Mucosa of stomach (tissue), 1 donor: ENCODE data around the gene KCNA3.

Source experiments
- H3K27me3 ChIP-seq: one replicate; pipeline ENCODE4 v1.7.0; 2013; ENCODE audit warnings: mild to moderate bottlenecking, low read length; ENCODE audit not compliant: control insufficient read depth, insufficient read depth
- H3K36me3 ChIP-seq: one replicate; pipeline ENCODE4 v1.7.0; 2013; ENCODE audit warnings: low read length; ENCODE audit not compliant: control insufficient read depth, insufficient read depth
- H3K4me1 ChIP-seq: one replicate; pipeline ENCODE4 v1.7.0; 2013; ENCODE audit warnings: mild to moderate bottlenecking, low read length; ENCODE audit not compliant: control insufficient read depth, insufficient read depth
- H3K4me3 ChIP-seq: one replicate; pipeline ENCODE4 v1.7.0; 2013; ENCODE audit warnings: low read length
- H3K9ac ChIP-seq: one replicate; pipeline ENCODE4 v1.7.0; 2013; ENCODE audit warnings: mild to moderate bottlenecking, low read length, moderate library complexity
- H3K9me3 ChIP-seq: one replicate; pipeline ENCODE4 v1.7.0; 2013; ENCODE audit warnings: mild to moderate bottlenecking, low read length, moderate library complexity; ENCODE audit not compliant: control insufficient read depth
- donor health status: Pancreatic carcinoma.

KCNA3 gene

DNA sequence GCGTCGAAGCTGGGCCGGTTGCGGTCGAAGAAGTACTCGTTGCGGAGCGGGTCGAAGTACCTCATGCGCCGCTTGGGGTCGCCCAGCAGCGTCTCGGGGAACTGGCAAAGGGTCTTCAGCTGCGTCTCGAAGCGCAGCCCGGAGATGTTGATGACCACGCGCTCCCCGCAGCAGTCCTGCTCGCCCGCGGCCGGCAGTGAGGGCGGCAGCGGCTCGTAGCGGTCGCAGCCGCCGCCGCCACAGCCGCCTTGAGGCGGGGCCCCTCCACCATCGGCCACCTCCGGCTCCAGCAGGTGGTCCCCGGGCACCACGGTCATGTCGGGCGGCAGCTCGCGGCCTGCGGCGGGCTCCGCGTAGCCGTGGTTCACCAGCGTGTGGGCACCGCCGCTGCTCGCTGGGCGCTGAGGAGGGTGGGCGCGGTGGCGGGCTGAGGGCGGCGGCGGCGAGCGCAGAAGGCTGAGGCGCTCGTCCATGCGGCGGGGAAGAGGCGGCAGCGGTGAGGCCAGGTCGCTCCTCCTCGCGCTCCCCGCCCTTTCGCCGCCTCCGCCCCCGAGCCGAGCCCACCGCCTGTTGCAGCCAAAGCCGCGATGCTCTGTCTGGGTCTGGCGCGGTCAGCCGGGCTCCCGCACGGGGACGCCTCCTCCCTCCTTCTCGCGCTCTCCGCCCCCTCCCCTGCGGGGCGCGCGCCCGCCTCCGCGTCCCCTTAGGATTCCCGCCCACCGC is at the start of gene KCNA3:
TSS of gene KCNA3 (minus strand) at position 604 of the 723 bp plus-strand sequence. CDS start at position 473, 131 bp downstream.
- no peak within 1 kb of the TSS for H3K4me3 ChIP-seq
- no peak within 1 kb of the TSS for H3K9ac ChIP-seq
- no peaks in the 10 kb centered on the region for H3K9me3 ChIP-seq
- H3K4me1 ChIP-seq, result no peaks in the 10 kb centered on the region
- no peaks in the 10 kb centered on the region for H3K36me3 ChIP-seq
- H3K27me3 ChIP-seq, result peaks cover 55% of the 10 kb centered on the region

DNA sequence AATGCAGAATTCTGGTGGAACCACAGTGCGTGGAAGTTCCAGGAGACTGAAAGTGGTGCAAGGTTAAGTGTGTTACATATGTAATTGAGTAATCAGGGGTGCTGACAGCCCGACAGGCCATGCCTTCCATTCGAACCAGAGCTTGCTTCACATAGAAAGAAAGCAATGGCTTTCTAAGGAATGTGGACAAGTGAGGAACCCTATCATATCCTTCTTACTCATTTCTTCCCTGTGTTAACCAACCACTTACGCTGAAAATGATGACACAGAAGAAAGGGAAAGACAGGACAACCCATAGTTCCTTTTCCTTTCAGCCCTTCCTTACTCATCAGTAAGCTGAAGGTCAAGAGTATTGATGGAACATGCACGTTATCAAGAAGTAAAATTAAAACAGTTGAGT is 48.1 kb upstream of the KCNA3 start:
- H3K4me3 ChIP-seq, result no peak overlapping the region
- H3K4me1 ChIP-seq, result no peaks in the 10 kb centered on the region
- no peak overlapping the region for H3K9ac ChIP-seq
- no peaks in the 10 kb centered on the region for H3K36me3 ChIP-seq
- H3K27me3 ChIP-seq, result no peaks in the 10 kb centered on the region
- H3K9me3 ChIP-seq, result no peaks in the 10 kb centered on the region

DNA sequence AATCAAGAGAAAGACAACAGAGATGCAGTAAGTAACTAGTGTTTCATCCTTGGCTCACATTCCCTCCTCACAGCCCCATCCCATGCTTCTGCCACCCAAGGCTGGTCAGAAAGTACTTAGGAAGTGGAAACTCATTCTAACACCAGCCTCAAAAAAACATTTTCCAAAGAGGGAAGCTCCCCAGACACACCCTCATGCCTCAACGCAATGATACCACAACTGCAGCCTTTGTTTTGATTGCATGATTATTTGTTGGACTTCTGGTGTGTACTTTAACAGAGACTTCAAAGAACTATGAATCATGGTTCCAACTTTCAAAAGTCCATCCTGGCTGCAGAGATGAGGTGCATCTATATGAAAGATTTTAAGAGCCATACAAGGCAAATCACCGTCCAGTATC is 45.2 kb upstream of the KCNA3 start:
- H3K4me1 ChIP-seq, result no peaks in the 10 kb centered on the region
- H3K36me3 ChIP-seq, result no peaks in the 10 kb centered on the region
- no peak overlapping the region for H3K9ac ChIP-seq
- H3K9me3 ChIP-seq, result no peaks in the 10 kb centered on the region
- H3K4me3 ChIP-seq, result no peak overlapping the region
- H3K27me3 ChIP-seq, result no peaks in the 10 kb centered on the region

DNA sequence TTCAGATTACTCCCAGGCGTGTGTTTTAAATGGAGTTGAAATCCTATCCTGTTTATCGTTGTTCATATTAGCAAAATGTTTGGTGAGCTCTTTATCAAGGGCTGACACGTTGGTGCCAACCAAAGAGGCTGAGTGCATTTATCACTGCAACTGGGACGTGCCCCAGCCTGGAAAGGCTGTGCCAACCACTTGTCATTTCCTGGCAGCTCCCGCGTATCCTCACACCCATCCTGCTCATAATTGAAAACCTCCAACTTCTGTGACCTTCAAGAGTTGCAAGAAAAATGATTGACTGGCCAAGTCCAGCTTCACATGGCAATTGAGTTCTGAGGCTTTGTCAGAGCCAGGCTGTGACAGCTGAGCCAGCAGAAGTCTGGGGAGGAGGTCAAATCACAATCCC is 43.7 kb upstream of the KCNA3 start:
- H3K27me3 ChIP-seq, result peaks cover 4% of the 10 kb centered on the region

DNA sequence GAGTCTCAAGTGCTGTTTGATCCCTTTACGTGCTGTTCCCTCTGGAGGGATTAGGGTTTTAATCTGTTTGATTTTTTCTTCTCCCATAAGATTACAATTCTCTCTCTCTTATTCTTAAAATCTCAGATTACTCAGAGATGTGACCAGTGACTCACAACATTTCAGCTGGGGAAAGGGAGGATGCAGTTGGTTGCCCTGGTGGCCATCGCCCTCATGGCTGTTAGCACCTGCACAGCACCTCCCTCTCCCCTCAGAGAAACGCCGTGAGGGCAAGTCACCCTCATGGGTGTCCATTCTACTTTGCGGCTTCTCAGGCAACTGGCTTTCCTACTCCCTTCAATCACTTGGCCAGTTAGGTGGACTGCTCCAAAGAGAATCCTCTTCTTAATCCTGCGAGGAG is 42.4 kb upstream of the KCNA3 start:
- H3K36me3 ChIP-seq, result no peaks in the 10 kb centered on the region
- no peaks in the 10 kb centered on the region for H3K9me3 ChIP-seq
- H3K4me1 ChIP-seq, result no peaks in the 10 kb centered on the region
- H3K9ac ChIP-seq, result no peak overlapping the region
- H3K27me3 ChIP-seq, result peaks cover 8% of the 10 kb centered on the region
- no peak overlapping the region for H3K4me3 ChIP-seq

More for the DNA sequence above, 43.7 kb upstream of the KCNA3 start:
- Histone ChIP-seq H3K9me3 (no peaks in the 10 kb centered on the region), H3K36me3 (no peaks in the 10 kb centered on the region), H3K4me3 (no peak overlapping the region), H3K4me1 (no peaks in the 10 kb centered on the region), H3K9ac (no peak overlapping the region)

DNA sequence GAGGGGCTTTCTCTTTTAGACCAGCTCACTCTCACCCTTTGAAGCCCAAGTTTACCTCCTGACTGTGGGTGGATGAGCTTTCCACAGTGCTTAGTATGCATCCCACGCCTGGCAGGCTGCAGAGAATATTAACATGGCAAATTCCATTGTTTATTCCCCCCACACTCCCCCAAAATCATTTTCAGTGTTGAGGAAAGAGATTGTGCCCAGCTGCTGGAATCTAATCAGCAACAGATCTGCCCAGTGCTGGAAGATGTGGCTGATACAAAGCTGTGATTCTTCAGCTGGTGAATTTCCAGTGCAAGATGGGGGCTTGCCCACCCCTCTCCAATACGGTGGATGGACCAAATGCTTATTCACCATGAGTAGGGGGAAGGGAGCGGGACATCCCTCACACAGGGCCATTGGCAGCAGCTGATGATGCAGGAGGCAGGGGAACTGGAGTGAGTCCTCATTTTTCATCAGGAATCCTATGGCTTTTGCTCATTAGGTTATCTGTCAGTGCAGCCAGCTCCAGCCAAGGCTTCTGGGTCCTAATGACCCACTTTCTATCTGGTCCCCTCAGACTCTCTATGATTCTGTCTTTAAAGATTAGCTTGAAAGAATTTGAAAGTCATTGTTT is 39.7 kb upstream of the KCNA3 start:
- Histone ChIP-seq H3K9ac (no peak overlapping the region), H3K27me3 (peaks cover 8% of the 10 kb centered on the region)

DNA sequence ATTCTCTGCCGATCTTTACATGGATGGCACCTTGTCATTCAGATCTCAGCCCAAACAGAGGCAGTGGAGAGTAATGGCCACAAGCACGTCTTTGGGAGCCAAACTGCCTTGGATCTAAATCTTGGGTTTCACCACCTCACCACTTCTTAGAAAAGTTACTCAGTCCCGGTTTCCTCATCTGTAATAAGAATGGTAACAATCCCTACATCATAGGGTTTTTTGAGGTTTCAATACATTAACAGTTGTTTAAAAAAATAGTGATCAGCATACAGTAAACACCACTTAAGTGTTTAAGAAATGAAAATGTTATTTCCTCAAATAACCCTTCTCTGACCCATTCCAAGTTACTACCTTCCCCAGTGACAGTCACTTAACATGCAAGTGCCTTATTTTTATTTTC is 38.5 kb upstream of the KCNA3 start:
- H3K4me3 ChIP-seq, result no peak overlapping the region
- no peak overlapping the region for H3K9ac ChIP-seq
- H3K36me3 ChIP-seq, result no peaks in the 10 kb centered on the region
- H3K9me3 ChIP-seq, result no peaks in the 10 kb centered on the region
- peaks cover 8% of the 10 kb centered on the region for H3K27me3 ChIP-seq
- no peaks in the 10 kb centered on the region for H3K4me1 ChIP-seq

More for the DNA sequence above, 39.7 kb upstream of the KCNA3 start:
- Histone ChIP-seq H3K36me3 (no peaks in the 10 kb centered on the region), H3K4me1 (no peaks in the 10 kb centered on the region), H3K4me3 (no peak overlapping the region), H3K9me3 (no peaks in the 10 kb centered on the region)

DNA sequence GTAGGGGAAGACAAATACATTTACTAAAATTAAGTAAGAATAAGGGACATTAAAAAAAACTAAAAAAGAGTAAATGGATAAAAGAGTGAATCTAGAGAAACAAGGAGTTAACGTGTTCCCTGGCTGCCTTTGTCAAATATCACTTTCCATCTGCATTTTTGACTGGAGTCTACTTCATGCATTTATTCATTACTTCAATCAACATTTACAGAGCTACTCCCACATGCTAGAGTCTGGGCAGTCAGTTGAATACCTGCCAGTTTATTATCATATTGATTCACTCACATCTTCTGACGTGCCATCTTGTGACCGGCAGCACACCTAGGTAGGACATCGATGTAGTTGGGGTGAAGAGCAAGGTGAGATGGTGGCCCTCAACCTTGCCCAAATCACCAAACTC is 35.6 kb upstream of the KCNA3 start:
- Histone ChIP-seq H3K9ac (no peak overlapping the region), H3K4me1 (no peaks in the 10 kb centered on the region), H3K4me3 (no peak overlapping the region), H3K9me3 (no peaks in the 10 kb centered on the region), H3K27me3 (peaks cover 8% of the 10 kb centered on the region), H3K36me3 (no peaks in the 10 kb centered on the region)

DNA sequence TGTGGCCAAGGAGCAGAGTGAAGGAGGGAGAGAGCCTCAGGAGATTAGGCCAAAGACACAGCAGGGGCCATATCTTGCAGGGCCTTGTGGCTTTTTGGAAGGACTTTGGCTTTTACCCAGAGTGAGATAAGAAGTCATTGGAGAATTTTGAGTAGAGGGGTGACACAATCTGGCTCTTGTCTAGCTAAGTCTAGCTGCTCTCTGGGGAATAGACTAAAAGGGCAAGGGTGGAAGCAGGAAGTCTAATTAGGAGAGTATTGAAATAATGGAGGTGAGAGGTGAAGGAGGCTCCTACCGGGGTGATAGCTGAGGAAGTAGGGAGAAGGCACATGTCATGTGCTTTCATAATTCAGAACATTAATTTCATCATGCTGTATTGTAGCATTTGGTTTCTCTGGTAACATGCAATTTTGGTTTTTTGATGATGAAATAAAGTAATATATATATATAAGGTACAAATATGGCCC is 34.3 kb upstream of the KCNA3 start:
- Histone ChIP-seq H3K36me3 (no peaks in the 10 kb centered on the region), H3K9ac (no peak overlapping the region), H3K4me1 (no peaks in the 10 kb centered on the region), H3K27me3 (peaks cover 3% of the 10 kb centered on the region), H3K4me3 (no peak overlapping the region), H3K9me3 (no peaks in the 10 kb centered on the region)

DNA sequence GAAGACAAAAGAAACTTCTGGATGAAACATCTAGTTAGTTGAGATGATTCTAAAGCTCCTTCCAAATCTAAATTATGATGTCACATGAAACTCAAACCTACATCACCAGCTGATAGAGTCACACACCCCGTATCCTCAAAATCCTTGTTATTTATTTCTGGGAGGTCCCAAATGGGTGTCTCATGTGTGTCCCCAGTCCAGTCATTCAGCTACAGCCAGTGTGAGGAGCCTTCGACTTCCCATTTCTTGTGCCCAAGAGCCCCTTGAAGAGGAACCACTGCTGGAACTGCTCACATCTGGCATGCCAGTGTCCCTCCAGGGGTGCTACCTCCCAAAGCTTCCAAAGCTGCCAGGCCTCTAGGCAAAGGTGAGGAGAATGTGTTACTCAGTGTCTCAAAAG is 32.5 kb upstream of the KCNA3 start:
- no peaks in the 10 kb centered on the region for H3K27me3 ChIP-seq
- no peak overlapping the region for H3K9ac ChIP-seq
- H3K36me3 ChIP-seq, result no peaks in the 10 kb centered on the region
- H3K4me1 ChIP-seq, result no peaks in the 10 kb centered on the region
- H3K9me3 ChIP-seq, result no peaks in the 10 kb centered on the region
- no peak overlapping the region for H3K4me3 ChIP-seq

DNA sequence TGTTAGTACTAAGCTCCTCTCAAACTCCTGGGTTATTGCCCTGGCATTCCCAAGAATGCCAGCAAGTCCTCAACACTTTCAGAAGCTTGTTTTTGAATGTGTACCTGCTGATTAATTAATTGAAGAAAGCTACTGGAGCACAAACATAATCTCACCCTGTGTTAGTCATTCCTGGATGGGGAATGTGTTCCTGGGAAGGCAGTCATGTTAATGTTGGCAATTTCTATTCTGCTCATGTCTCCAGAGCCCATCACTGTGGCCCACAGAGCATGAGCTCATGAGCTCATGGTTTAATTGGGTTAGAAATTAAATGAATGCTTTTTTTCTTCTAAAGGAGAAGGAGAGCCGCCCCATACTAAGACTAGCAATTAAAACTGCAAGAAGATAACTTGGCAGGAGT is 31.9 kb upstream of the KCNA3 start:
- no peak overlapping the region for H3K4me3 ChIP-seq
- H3K9me3 ChIP-seq, result no peaks in the 10 kb centered on the region
- H3K4me1 ChIP-seq, result no peaks in the 10 kb centered on the region
- H3K36me3 ChIP-seq, result no peaks in the 10 kb centered on the region
- H3K9ac ChIP-seq, result no peak overlapping the region
- H3K27me3 ChIP-seq, result no peaks in the 10 kb centered on the region

DNA sequence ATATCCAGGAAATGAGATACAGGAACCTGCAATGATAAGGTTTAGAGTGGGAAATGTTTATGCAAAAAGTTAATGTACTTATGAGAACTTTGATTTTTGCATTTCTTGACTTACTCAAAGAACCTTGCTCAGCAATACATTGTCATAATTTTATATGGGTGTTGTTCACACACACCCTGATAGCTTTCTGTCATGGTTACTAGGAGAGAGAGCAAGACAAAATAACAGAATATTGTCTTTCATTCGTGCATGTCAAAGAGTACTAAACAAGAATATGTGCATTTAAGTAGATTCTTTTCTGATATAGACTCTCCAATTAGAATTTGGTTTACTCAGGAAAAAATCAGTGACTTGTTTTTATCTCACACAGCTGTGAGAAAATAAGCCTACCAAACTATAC is 27.5 kb upstream of the KCNA3 start:
- H3K4me3 ChIP-seq, result no peak overlapping the region
- no peaks in the 10 kb centered on the region for H3K4me1 ChIP-seq
- no peaks in the 10 kb centered on the region for H3K9me3 ChIP-seq
- no peaks in the 10 kb centered on the region for H3K36me3 ChIP-seq
- no peak overlapping the region for H3K9ac ChIP-seq
- H3K27me3 ChIP-seq, result no peaks in the 10 kb centered on the region
